PC-9 (cell line): ENCODE measurements around the gene IBA57. TPM values are rescaled to one million over a fixed set of nuclear protein-coding genes. Genes with fewer than 3 reads are reported as not detected.

ENCODE experiments used
- BruUV-seq: library from RNA; stranded (reverse); fragments of 400-500 nt; replicated peaks from 2 replicates; lab custom pipeline; 2021; lab: Mats Ljungman, UMichigan
- CTCF ChIA-PET: fragments of 300-600 bp; sonication (Branson Sonifier 250); formaldehyde crosslinking; loops from one replicate; lab custom pipeline; 2022; ENCODE audit warnings: antibody characterized with exemption; lab: Charles Lee
- POLR2A ChIA-PET: fragments of 300-600 bp; sonication (Branson Sonifier 250); formaldehyde crosslinking; loops from one replicate; lab custom pipeline; 2022; ENCODE audit warnings: antibody characterized with exemption; ENCODE audit not compliant: unreplicated experiment; lab: Charles Lee
- DNase-seq, 2 experiments: peaks; one replicate each; pipeline versions ENCODE4 v3.0.0 to v3.0.0-alpha.2; 2015 to 2022; ENCODE audit warnings: mixed read lengths in 1 of 2
- H2AFZ ChIP-seq: fragments of 200-600 bp; sonication (generic); 2 replicates; pipeline ENCODE4 v1.8.1; 2017; ENCODE audit warnings: antibody characterized with exemption
- H3F3A ChIP-seq: fragments of 200-600 bp; sonication (generic); 2 replicates; pipeline ENCODE4 v1.8.1; 2017; ENCODE audit warnings: antibody characterized with exemption, mild to moderate bottlenecking, low read depth; ENCODE audit not compliant: insufficient read depth
- H3K27ac ChIP-seq: fragments of 200-600 bp; sonication (generic); 2 replicates; pipeline ENCODE4 v1.6.1; 2016; ENCODE audit warnings: mixed run types
- H3K27me3 ChIP-seq: fragments of 200-600 bp; sonication (generic); 2 replicates; pipeline ENCODE4 v1.6.1; 2016; ENCODE audit warnings: low read depth, mixed run types; ENCODE audit not compliant: insufficient read depth
- H3K36me3 ChIP-seq: fragments of 200-600 bp; sonication (generic); 2 replicates; pipeline ENCODE4 v1.6.1; 2016; ENCODE audit warnings: low read depth, mixed run types
- H3K4me1 ChIP-seq: fragments of 200-600 bp; sonication (generic); replicated peaks from 2 replicates; pipeline ENCODE4 v1.6.1; 2016; ENCODE audit warnings: mixed run types; ENCODE audit not compliant: insufficient read depth
- H3K4me2 ChIP-seq: fragments of 200-600 bp; sonication (generic); 2 replicates; pipeline ENCODE4 v1.6.1; 2017; ENCODE audit warnings: mixed run types
- H3K4me3 ChIP-seq: fragments of 200-600 bp; sonication (generic); 2 replicates; pipeline ENCODE4 v1.6.1; 2016; ENCODE audit warnings: mixed run types
- H3K79me2 ChIP-seq: fragments of 200-600 bp; sonication (generic); 2 replicates; pipeline ENCODE4 v1.6.1; 2017; ENCODE audit warnings: low read depth, mixed run types
- H3K9me2 ChIP-seq: fragments of 200-600 bp; sonication (generic); 2 replicates; pipeline ENCODE4 v1.8.1; 2017; ENCODE audit warnings: mild to moderate bottlenecking; ENCODE audit not compliant: insufficient read depth
- H3K9me3 ChIP-seq: fragments of 200-600 bp; sonication (generic); 2 replicates; pipeline ENCODE4 v1.8.1; 2016; ENCODE audit warnings: low read depth; ENCODE audit not compliant: insufficient read depth
- H4K20me1 ChIP-seq: fragments of 200-600 bp; sonication (generic); 2 replicates; pipeline ENCODE4 v1.8.1; 2017; ENCODE audit not compliant: insufficient read depth
- EZH2 ChIP-seq: fragments of 200-600 bp; sonication (generic); IDR thresholded peaks from 2 replicates; pipeline ENCODE4 v1.8.0; 2017; ENCODE audit warnings: antibody characterized with exemption, low read depth
- intact Hi-C: fragments of 100-400 bp; cut with micrococcal nuclease; formaldehyde crosslinking; loops from one replicate; pipeline ENCODE4 v1.10.0; 2022; ENCODE audit not compliant: unreplicated experiment
- total RNA-seq: library from RNA; stranded (reverse); gene quantifications from 2 replicates; pipeline ENCODE4 v1.2.3, GENCODE V29; 2021
- TF ChIP-seq, protein P1 (sequence below): fragments of 200-600 bp; sonication (generic); conservative IDR thresholded peaks from 2 replicates; pipeline ENCODE4 v1.6.1; 2017; ENCODE audit warnings: mixed run types, antibody characterized with exemption, mild to moderate bottlenecking, moderate library complexity

The IBA57 gene
- total RNA-seq, 1 experiment from 2014 or later, result 7.8 TPM

DNA sequence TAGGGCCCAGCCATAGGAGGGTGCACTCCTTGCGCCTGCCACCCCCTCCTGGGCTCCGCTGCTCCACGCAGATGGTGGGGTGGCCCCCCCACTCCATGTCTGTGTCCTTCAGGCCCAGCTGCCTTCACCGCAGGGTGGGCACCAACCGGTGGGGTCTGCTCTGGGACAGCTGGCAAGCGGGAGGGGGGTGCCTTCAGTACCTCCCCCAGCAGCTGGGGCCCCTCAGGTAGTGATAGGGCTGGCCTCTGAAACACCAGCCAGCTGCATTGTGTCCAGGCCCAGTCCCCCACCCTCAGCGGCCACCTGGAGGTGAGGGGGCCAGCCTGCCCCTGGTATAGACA lies 15.5 kb upstream of the IBA57 start:
- no TSS peak for BruUV-seq
- Histone ChIP-seq H3K9me2 (no peaks in the 10 kb centered on the region), H3K4me3 (no peak overlapping the region), H3K27me3 (no peaks in the 10 kb centered on the region), H3K4me2 (no peak overlapping the region), H3K27ac (no peak overlapping the region), H3K79me2 (peaks cover 1% of the 10 kb centered on the region; the same call in 1 of the 2 replicates), H3K36me3 (no peaks in the 10 kb centered on the region), H3K9me3 (no peaks in the 10 kb centered on the region), H4K20me1 (no peaks in the 10 kb centered on the region), H3F3A (no peaks in the 10 kb centered on the region), H3K4me1 (no peaks in the 10 kb centered on the region), H2AFZ (no peak overlapping the region)
- no peak for TF ChIP-seq EZH2
- TF ChIP-seq, protein P1, sequence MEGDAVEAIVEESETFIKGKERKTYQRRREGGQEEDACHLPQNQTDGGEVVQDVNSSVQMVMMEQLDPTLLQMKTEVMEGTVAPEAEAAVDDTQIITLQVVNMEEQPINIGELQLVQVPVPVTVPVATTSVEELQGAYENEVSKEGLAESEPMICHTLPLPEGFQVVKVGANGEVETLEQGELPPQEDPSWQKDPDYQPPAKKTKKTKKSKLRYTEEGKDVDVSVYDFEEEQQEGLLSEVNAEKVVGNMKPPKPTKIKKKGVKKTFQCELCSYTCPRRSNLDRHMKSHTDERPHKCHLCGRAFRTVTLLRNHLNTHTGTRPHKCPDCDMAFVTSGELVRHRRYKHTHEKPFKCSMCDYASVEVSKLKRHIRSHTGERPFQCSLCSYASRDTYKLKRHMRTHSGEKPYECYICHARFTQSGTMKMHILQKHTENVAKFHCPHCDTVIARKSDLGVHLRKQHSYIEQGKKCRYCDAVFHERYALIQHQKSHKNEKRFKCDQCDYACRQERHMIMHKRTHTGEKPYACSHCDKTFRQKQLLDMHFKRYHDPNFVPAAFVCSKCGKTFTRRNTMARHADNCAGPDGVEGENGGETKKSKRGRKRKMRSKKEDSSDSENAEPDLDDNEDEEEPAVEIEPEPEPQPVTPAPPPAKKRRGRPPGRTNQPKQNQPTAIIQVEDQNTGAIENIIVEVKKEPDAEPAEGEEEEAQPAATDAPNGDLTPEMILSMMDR, result no peak
- intact Hi-C loops, result no loop called here
- no peak for DNase-seq
- ChIA-PET CTCF (no interaction called here), POLR2A (interaction anchor here (0.6 kb wide), 1 partner anchor 249 kb away, joined by 8 read pairs; no protein-coding TSS in a partner anchor)

DNA sequence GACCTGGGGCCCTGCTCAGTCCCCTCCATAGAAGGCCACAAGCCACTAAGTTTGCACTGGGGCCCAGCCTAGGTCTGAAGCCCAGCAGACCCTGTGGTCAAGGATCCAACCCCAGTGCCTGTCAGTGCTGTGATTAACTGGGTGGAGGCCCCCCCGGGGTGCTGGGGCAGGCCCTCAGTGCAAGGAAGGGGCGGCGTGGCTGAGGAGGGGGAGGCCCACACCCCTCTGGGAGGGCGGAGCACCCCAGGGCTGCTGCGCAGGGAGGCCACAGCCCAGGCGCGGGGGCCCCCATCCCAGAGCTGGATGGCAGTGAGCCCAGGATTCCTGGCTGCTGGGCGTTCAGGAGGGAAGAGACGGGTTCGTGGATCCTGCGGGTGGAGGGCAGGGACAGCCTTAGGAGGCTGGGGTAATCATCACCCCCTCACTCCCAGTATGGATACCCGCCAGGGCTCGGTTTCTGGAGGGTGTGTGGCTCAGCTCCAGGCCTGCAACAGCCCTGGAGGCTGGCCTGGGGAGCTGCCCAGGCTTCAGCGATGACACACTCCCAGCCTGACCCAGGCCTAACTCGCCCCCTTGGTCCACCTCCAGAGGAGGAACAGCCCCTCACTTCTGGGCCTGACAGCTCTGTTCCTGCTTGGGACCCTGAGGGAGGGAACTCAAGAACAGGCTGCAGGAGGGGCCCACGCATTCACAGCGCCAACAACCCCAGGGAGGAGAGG lies 15.0 kb upstream of the IBA57 start:
- Histone ChIP-seq H3K4me1 (no peaks in the 10 kb centered on the region), H3K27ac (no peak overlapping the region), H3K79me2 (no peaks in the 10 kb centered on the region; the same call in 1 of the 2 replicates), H3K9me2 (no peaks in the 10 kb centered on the region), H4K20me1 (no peaks in the 10 kb centered on the region), H3K27me3 (no peaks in the 10 kb centered on the region), H3F3A (no peaks in the 10 kb centered on the region), H3K4me3 (no peak overlapping the region), H3K4me2 (no peak overlapping the region), H2AFZ (no peak overlapping the region), H3K36me3 (no peaks in the 10 kb centered on the region), H3K9me3 (no peaks in the 10 kb centered on the region)
- no peak for DNase-seq
- intact Hi-C loops, result no loop called here
- POLR2A ChIA-PET, result no interaction called here
- CTCF ChIA-PET, result no interaction called here
- BruUV-seq, result TSS peak; percentile 10
- TF ChIP-seq EZH2, result no peak
- TF ChIP-seq, protein P1, result no peak

DNA sequence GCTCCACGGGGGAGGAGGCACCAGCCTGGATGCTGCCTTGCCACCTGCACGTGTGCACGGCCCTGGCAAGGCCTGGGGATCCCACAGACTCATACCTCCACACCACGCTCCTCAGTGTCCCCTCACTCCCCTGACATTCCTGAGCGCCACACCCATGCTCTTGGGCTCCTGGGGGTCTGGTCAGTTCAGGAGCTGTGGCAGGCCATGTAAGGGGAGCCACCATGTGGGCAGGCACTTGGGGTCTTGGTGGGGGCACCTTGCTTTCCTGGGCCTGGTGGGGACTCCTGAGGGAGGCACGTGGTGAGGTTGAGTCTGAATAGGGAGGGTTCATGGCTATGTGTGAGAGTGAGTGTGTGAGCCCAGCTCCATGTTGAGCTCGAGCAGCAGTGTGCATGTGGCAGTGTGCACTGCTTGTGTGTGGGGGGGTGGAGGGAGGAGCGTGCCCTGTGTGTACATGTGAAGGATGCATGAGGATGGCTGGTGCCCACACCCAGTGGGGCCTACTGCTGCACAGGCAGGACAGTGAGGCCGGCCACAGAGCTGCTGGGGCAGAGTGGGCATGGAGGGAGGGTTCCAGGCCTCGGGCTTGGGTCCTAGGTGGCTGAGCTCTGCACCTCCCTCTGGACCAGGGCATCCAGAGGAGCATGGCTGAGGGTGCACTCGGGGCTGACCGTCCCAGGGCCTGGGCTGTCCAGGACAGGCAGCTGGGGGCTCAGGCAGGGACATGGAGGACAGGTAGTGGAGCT lies 14.3 kb upstream of the IBA57 start:
- DNase-seq, result no peak
- H3K27me3 ChIP-seq, result no peaks in the 10 kb centered on the region
- no peaks in the 10 kb centered on the region for H3F3A ChIP-seq
- CTCF ChIA-PET, result no interaction called here
- no peak overlapping the region for H2AFZ ChIP-seq
- H3K9me3 ChIP-seq, result no peaks in the 10 kb centered on the region
- no peak overlapping the region for H3K4me2 ChIP-seq
- no peak overlapping the region for H3K27ac ChIP-seq
- no TSS peak for BruUV-seq
- no peaks in the 10 kb centered on the region for H3K4me1 ChIP-seq
- H4K20me1 ChIP-seq, result no peaks in the 10 kb centered on the region
- H3K4me3 ChIP-seq, result no peak overlapping the region
- H3K79me2 ChIP-seq, result no peaks in the 10 kb centered on the region
- no peaks in the 10 kb centered on the region for H3K9me2 ChIP-seq
- TF ChIP-seq, protein P1, result no peak
- no peak for TF ChIP-seq EZH2
- POLR2A ChIA-PET, result no interaction called here
- intact Hi-C loops, result no loop called here
- no peaks in the 10 kb centered on the region for H3K36me3 ChIP-seq
